GM12873 (cell line): ENCODE results near the gene MYBPC1.

Experiments
- TF ChIP-seq, protein P1 (sequence below): IDR thresholded peaks from 2 replicates; pipeline ENCODE4 v1.5.1; 2012; ENCODE audit warnings: low read depth, mild to moderate bottlenecking, moderate library complexity, low read length, control low read depth; ENCODE audit not compliant: insufficient read depth; ENCODE audit errors: missing control alignments

The MYBPC1 gene

DNA sequence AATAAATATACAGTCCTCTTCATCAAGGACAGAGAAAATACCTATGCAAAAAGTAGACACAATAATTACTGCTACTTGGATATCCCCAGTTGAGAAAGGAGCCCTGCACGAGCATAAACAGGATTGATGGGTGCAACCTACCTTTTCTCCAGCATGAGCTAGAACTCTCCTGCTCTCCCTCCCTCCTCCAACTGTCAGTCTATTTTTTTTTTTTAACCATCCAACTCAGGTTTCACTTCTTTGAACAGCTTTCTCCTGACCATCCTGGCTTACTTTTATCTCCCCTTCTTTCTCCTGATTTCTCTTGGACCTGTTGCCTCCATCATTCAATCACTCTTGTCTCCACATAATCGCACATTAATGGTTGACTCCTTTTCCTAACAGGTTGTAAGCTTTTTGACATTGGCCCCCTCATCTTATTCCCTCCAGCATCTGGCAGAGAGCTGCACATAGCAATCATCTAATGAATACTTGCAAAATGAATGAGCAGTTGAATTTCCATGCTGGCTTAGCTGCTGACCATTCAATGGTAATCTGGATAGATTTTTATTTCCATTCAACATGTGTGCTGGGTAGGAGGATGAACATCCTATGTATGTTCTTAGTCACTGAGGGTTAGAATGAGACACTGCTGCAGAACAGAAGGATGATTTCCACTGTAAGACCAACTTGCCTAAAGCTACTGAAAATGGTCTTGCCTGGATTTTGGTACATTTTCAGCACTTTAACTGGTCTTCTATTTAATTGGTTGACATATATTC is 24.4 kb downstream of the MYBPC1 start:
- TF ChIP-seq, protein P1, sequence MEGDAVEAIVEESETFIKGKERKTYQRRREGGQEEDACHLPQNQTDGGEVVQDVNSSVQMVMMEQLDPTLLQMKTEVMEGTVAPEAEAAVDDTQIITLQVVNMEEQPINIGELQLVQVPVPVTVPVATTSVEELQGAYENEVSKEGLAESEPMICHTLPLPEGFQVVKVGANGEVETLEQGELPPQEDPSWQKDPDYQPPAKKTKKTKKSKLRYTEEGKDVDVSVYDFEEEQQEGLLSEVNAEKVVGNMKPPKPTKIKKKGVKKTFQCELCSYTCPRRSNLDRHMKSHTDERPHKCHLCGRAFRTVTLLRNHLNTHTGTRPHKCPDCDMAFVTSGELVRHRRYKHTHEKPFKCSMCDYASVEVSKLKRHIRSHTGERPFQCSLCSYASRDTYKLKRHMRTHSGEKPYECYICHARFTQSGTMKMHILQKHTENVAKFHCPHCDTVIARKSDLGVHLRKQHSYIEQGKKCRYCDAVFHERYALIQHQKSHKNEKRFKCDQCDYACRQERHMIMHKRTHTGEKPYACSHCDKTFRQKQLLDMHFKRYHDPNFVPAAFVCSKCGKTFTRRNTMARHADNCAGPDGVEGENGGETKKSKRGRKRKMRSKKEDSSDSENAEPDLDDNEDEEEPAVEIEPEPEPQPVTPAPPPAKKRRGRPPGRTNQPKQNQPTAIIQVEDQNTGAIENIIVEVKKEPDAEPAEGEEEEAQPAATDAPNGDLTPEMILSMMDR: no peak

DNA sequence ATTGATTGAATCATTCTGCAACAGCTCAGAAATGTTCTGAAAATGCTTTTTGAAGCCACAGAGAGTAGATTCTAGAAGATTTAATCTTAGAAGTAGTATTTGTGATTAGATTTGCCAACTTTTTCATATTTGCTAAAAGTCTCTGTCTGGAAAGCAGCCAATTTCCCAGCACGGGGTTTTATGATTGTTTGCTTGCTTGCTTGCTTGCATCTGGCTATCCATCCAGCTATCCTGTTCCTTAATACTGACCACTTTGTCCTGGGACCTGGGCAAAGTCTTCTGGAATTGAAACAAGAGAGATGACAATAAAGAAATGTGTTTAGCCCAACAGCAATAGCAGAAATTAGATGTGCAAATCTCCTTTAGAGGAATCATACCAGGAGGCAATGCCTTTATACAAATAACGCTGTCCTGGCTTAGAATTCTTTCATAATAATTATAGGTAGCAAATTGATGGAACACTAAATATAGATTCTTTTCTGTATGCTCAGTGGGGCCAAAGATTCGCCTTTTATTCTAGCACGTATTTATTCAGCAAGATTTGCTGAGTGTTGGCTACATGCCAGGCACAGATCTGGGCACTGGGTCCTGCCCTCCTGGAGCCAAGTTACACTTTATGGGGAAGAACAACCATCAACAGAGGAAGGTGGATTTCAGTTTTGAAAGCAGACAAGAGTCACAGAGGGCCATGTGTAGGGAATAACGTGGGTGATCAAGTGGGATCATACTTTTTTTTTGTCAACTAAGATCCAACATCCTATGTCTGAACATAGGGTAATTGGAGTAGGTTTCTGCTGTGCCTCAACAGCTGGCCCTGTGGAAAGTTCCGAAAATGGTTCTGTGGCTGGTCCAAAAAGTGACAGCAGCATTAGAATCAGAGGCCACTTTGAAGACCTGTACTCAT is 25.3 kb downstream of the MYBPC1 start:
- TF ChIP-seq, protein P1: no peak

DNA sequence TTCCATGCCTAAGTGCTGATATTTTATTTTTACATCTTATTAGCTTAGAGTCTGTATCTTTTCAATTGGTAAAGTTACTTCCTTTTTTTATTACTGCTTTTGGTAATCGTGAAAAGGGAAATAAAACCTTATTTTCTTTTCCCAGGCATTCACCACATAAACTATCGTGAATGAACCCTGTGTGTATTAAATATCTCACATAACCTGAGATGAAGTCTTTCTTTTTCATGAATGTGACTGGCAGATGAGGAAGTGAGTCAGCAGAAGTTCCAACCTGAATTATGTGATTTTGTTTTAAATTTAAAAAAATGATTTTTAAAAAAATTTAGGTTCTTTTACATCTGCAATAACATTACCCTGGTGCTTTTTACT is 26.0 kb downstream of the MYBPC1 start:
- TF ChIP-seq, protein P1: no peak

DNA sequence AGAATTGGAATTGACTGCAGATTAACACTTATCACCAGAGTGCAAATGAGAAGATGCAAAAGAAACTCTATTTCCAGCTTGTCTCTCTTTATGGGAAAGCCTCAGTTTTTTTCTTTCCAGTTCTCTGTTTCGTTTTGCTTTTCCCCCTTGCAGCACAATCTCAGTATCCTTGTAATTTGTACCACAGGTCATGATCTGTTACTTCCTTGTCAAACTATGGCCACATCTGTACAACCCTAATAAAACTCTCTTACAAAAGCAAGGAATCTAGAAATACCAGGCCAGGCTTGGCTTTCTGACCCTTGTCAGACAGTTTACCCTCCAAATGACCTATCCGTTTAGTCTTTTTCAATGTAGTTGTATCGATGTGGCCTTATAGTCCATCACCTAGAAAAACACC is 33.9 kb downstream of the MYBPC1 start:
- TF ChIP-seq, protein P1: no peak

DNA sequence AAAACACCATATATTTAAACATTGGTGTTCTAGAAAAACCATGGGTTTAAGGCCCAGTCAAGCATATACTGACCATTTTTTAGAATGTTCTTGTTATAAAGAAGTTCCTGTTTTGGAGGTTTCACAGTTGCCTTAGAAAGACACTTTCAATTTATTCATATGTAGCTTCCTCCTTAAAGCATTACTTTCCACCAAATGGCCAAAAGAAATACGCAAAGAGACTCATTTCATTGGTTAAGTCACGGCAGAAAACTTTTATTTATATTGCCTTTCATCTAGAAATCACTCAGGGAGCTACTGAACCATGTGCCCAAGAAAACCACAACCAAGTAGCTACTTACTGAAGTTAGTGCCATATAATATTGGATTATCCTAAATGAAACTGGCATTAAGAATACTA is 40.0 kb downstream of the MYBPC1 start:
- TF ChIP-seq, protein P1: no peak

DNA sequence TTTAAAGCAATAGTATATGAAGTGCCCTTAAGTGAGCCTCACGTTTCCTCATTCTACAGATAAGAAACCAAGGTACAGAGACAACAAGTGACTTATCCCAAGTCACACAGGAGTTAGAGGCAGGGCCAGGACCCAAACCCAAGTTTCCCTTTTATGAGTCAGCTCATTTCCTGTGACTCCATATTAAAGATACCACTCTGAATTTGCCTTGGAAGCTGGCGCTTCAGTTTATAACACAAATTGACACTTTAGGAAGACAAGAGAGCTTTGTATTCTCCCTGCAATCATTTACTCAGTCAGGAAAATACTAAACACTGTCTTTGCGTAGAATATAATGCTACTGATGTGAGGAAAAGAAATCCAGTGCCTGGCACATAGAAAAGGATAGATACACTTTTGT is 43.2 kb downstream of the MYBPC1 start:
- TF ChIP-seq, protein P1: no peak

DNA sequence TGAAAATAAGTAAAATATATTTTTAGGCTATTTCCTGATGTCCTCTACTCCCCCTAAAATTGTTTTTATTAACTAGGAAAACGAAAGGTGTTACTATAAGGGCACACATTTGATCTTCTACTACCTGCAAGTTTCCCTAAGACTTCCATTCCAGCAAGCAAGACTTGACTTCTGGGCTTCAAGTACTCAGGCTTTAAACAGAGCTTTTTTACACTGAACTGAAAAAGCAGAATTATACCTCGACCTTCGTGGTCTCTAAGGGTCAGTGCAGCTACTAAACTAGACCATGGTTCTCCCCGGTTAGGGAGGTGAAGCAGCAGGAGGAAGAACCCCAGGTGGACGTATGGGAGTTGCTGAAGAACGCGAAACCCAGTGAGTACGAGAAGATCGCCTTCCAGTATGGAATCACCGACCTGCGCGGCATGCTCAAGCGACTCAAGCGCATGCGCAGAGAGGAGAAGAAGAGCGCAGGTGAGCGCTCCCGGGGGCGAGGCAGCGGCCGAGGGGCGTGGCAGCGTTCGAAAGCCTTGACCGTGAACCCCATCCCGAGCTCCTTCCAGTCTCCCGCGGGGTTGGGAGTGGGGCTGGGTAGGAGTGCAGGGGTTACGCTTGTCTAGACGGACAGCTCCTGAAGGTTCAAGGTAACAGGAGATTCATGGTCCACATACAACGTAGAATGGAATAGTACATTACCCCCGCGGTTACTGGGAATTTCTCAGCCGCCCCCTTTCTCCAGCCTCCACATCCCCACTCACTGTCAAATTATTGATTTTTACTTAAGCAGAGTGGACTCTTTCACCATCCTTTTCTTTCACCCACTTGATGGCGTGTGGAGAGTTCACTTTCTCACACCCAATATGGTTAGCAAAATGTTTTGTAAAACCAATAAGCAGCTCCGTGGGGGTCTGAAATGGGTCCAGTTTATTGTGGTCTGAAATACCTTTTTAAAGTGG is 47.6 kb downstream of the MYBPC1 start:
- TF ChIP-seq, protein P1: no peak
